ENCODE results near the gene BOLA3.
"Not testable (repeated sequence)": the region's sequence is repeated elsewhere in the genome, so short reads cannot be mapped to it uniquely, and the experiment has no call there.

Gene BOLA3

GRCh38 chr2:74147727-74148456 is at the start of gene BOLA3:
TSS of gene BOLA3 (minus strand) at chr2:74147912. CDS start at chr2:74147874, 38 bp downstream.
- DNase-seq (ENCODE audit: extremely low read depth in 1 of 2, low read depth in 1 of 2), result peak; percentile 87 to 92

DNA sequence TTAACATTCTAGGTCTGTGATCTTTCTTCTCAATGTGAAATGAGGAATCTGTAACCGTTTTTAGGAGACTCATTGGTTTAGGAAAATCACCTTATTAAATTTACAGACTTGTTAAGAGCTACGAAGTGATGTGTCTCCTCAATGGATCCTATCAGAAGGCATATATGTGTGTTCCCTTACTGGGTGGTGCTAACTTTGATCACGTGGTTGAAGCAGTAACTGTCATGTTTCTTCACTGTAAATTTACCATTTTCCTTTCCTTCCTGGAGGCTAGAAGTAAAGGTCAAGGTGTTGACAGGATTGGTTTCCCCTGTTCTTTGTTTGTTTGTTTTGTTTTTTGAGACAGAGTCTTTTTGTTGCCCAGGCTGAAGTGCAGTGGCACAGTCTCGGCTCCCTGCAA is 49.3 kb upstream of the BOLA3 start:
- DNase-seq (ENCODE audit: extremely low read depth in 1 of 2, low read depth in 1 of 2), result no peak

DNA sequence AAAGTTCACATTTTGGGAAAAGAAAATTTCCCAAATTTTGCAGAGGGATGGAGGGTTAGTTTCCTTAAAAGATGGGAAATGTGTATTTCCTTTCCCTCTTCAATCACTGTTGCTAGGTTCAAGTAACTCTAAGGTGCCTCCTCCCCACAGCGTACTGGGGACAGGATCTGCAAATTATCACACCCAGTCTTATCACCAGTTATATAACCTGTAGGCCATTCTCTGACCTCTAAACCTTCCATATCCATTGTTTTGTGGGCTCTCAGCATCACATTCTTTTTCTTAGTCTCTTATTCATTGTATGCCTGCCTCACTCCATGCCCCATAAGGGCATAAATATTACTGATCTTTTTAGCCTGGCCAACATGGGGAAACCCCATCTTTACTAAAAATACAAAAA is 47.1 kb upstream of the BOLA3 start:
- DNase-seq (ENCODE audit: extremely low read depth in 1 of 2, low read depth in 1 of 2), result no peak

- no peak for DNase-seq (ENCODE audit: extremely low read depth in 1 of 2, low read depth in 1 of 2)
Observed at GRCh38 chr2:74191596-74192380, 44.1 kb upstream of the BOLA3 start.

DNA sequence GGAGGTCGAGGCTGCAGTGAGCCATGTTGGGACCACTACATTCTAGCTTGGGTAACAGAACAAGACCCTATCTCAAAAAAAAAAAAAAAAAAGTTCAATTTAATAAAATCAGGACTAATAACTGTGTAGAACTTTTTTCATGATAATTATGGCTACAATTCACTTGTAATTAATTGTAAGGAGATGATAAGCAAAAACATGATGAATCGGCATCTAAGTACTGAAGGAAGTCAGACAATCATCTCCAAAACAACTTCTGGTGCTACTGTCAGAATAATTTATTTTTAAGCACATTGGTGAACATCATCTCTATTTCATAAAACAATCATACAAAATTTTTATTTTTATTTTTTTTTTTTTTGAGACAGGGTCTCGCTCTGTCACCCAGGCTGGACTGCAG is 41.0 kb upstream of the BOLA3 start:
- no peak for DNase-seq (ENCODE audit: extremely low read depth in 1 of 2, low read depth in 1 of 2)

- no peak for DNase-seq (ENCODE audit: extremely low read depth in 1 of 2, low read depth in 1 of 2)
Observed at GRCh38 chr2:74188018-74188601, 40.4 kb upstream of the BOLA3 start.

DNA sequence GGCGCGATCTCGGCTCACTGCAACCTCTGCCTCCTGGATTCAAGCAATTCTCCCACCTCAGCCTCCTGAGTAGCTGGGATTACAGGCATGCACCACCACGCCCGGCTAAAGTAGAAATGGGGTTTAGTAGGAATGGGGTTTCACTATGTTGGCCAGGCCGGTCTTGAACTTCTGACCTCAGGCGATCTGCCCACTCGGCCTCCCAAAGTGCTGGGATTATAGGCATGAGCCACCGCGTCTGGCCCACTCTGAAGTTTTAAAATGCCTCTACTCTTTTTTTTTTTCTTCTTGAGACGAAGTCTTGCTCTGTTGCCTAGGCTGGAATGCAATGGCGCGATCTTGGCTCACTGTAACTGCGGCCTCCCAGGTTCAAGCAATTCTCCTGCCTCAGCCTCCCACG is 39.0 kb upstream of the BOLA3 start:
- not testable (repeated sequence) for DNase-seq (ENCODE audit: extremely low read depth in 1 of 2, low read depth in 1 of 2)

- DNase-seq (ENCODE audit: extremely low read depth in 1 of 2, low read depth in 1 of 2), result peak in 1 of 2 donors; percentile 38
Observed at GRCh38 chr2:74186038-74186437, 38.3 kb upstream of the BOLA3 start.

- no peak for DNase-seq (ENCODE audit: extremely low read depth in 1 of 2, low read depth in 1 of 2)
Observed at GRCh38 chr2:74183878-74184277, 36.2 kb upstream of the BOLA3 start.

DNA sequence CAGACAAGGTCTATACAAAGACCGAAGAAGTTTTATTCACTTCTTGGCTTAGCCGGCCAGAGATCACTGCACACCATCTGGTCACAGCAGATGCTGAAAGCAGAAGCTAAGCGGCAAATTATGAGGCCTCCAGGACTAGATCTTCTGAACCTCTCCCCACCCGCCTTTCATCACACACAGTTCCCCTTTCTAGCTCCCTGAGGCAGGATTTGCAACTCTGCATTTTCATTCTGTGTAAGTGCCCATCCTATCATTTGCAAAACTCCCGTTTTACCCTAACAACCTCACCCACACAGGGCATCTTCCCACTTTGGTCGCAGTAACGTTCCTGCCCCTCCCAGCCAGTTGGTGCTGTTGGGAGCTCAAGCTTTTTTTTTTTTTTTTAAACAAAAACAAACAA is 34.0 kb upstream of the BOLA3 start:
- DNase-seq (ENCODE audit: extremely low read depth in 1 of 2, low read depth in 1 of 2), result no peak

GRCh38 chr2:74179063-74179865 is 31.6 kb upstream of the BOLA3 start:
- DNase-seq (ENCODE audit: extremely low read depth in 1 of 2, low read depth in 1 of 2), result no peak

DNA sequence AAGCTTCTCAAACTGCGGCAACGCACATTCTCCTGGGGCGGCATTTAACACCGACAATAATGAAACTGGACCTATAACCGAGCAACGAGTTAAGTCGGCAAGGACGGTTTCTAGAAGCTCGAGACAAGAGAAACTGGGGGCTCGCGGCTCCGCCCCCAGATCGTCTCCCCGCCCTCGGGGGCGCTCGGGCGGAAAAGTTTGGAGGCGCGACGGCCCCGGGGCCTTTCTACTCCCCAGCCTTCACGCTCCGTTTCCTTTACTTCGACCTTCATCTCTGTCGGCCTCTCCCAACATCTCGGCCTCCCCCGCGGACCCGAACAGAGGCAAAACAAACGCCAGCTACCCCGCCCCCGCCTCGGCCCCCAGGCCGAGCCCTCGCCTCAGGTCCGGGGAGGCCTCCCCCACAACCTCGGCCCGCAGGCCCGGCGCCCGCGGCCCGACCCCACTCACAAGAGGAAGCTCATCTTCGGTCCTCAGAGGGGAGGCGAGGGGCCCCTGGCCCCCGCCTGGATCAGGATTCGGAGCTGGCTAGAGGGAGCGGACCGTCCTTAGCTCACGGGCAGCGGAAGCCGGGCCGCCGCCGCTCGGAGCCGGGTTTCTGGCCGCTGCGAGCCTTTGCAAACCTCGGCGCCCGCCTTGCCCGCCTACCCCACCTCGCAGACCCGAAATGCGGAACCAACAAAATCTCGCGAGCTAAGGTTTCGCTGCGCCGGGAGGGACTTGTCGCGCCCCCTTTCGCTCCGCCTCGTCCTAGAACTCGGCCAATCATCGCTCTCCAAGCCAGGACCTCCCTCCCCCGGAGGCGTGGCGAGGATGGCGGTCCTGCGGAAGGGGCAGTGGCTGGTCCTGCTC is 30.7 kb upstream of the BOLA3 start, which contains the start of gene MOB1A:
MOB1A (minus strand) TSS at position 669 of the 852 bp plus-strand sequence; CDS start at position 464, 205 bp downstream.
- DNase-seq (ENCODE audit: extremely low read depth in 1 of 2, low read depth in 1 of 2), result peak; percentile 96 to 98

DNA sequence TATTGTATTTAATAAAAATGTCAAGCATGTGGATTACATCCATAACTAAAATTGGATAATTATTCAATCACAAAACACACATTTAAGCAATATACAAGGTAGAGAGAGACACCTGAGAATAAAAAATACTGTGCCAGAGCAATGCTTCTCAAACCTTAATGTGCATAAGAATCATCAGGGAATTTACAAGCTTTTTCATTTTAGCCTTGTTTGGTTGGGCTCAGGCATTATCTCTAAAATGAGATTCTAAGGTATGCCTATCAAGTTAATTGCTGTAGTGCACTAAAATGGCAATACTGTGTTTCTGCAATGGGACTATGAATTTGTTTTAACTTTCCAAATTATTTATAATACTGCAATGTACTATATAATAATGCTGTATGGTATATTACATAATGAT is 30.0 kb upstream of the BOLA3 start:
- DNase-seq (ENCODE audit: extremely low read depth in 1 of 2, low read depth in 1 of 2), result no peak

DNA sequence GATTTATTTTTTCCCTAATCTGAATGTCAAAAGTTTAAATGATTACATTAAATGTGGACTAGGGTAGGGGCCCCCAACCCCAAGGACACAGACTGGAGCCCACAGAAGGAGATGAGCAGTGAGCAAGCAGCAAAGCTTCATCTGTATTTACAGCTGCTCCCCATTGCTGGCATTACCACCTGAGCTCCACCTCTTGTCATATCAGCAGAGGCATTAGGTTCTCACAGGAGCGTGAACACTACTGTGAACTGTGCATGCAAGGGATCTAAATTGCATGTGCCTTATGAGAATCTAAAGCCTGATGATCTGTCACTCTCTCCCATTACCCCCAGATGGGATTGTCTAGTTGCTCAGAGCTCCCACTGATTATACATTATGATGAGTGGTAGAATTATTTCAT is 27.2 kb upstream of the BOLA3 start:
- DNase-seq (ENCODE audit: extremely low read depth in 1 of 2, low read depth in 1 of 2), result no peak

GRCh38 chr2:74168739-74169138 is 21.0 kb upstream of the BOLA3 start:
- no peak for DNase-seq (ENCODE audit: extremely low read depth in 1 of 2, low read depth in 1 of 2)

DNA sequence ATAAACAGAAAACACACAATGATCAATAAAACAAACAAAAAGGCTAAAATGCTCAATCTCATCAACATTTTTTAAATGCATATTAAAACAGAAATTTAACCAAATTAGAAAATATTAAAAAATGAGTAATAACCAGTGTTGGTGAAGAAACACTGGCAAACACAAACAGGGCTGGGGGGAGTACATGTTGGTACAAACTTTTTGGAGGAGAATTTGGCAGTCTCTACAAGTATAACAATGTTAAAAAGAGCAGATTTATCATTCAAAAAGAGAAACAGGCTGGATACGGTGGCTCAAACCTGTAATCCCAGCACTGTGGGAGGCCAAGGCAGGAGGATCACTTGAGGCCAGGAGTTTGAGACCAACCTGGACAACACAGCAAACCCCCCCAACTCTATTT is 17.0 kb upstream of the BOLA3 start:
- DNase-seq (ENCODE audit: extremely low read depth in 1 of 2, low read depth in 1 of 2), result no peak

- no peak for DNase-seq (ENCODE audit: extremely low read depth in 1 of 2, low read depth in 1 of 2)
Observed at GRCh38 chr2:74162951-74163350, 15.2 kb upstream of the BOLA3 start.

DNA sequence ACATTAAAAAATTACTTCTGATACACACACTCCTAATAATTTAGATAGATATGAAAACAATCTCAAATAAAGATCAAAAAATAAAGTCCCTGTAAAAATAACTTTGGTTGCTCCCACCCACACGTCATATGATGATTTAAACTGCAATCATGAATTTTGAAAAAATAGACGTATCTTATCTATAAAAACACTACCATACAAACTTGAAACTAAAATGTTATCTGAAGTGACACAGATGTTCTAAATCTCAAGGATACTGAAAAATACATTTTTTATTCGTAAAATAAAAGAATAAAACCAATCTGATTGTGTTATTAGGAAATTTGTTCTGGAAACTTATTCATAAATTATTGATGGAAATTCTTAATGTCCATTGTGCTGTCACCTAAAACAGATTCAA is 8.1 kb upstream of the BOLA3 start:
- DNase-seq (ENCODE audit: extremely low read depth in 1 of 2, low read depth in 1 of 2), result no peak

DNA sequence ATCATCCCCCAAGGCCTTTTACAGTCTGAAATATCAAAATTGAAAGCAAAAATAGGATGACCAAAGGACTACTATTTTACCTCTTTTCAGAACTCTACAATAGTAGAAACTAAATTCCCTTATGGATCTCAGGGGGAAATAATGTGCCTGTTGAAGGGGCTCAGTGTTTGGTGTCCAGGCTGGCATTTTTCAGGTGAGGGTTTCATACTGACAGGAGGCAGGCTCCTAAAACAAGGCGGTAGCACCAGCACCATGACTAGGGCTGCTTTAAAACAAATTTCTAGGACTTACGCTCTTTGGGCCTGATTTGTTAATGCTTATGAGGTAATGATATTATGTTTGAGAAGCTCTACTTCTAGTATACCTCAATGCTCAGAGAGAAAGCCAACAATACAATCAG is 5.2 kb upstream of the BOLA3 start:
- no peak for DNase-seq (ENCODE audit: extremely low read depth in 1 of 2, low read depth in 1 of 2)
